SHP77 treated with DMSO at 0.1 percent for 48 hours (cell line): ENCODE results near the gene KIAA1217.
A peak's percentile ranks its signal among the peaks of the same experiment; 100 is the strongest.
"Not testable (repeated sequence)": the region's sequence is repeated elsewhere in the genome, so short reads cannot be mapped to it uniquely, and the experiment has no call there.

ENCODE experiments used
- DNase-seq: peaks from one replicate; lab custom pipeline; 2025; lab: John Stamatoyannopoulos, UW

Gene KIAA1217

DNA sequence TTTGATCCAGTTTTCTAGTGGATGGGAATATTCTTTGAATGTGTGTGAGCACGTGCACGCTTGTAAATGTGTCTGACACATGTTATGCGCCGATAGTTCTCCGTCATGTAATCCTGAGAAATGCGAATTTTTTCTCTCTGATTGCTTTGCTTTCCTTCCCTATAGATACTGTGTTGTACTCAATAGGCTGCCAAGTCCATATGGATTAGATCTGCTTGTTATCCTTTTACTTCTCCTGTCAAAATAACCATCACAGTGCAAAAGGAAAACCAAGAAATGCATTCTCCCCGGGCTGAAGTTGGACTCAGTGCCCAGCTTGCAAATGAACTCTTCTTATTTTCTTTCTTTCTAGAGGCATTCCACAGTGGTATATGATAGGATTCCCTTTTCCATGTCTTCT, 131.9 kb downstream of the KIAA1217 start:
- no peak for DNase-seq

DNA sequence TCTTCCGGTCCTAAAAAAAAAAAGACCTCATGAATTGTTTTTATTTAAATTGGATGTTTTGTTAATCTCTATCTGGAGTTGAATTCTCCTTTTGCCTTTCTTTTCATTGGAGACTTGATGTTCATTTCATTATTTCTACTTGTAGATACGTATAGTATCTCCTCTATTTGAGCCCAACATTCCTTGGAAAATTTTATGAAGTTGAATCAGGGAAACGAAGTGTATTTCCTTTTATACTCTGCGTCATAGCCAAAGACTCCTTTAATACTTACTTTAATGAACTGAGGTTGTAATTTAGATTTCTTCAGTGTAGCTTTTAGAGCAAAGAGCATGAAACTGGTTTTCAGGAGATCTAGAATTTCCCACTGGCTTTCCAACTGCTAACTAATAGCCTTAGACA, 132.4 kb downstream of the KIAA1217 start:
- no peak for DNase-seq

GRCh38 chr10:24341897-24342296, 133.0 kb downstream of the KIAA1217 start:
- DNase-seq = no peak

GRCh38 chr10:24343686-24344085, 134.7 kb downstream of the KIAA1217 start:
- DNase-seq = no peak

GRCh38 chr10:24344279-24344678, 135.3 kb downstream of the KIAA1217 start:
- no peak for DNase-seq

DNA sequence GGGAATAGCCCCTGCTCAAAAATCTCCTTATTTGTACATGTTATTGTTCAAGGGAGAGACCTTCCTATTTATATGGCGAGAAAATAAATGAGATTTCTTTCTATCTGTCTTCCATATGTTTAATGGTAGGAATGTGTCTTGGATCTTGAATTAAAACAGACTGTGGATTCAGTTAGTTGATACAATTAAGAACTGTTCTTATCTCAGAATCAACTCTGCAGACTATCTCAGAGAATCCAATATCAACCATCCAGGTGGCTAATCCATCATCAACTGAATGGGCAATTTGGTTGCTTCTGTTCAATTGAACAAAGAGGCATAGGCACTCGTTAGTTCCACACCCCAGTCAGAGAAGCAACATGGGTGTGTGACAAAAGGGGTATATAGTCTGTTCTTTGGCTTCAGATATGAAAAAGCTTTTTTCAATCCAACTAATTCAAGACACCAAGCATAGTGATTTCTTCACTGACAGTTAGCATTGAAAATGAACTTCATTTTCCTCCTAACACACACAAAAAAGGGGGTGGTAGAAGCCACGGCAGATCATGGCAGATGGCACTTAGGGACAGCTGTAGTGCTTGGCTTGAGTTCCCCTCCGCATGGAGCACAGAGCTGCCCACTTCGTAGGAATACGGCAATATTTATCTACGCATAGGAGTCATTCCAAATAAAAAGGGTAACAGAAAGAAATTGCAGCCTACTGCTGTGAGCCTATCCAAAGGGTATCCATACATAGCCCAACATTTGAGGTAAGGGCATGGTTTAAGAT, 135.9 kb downstream of the KIAA1217 start:
- DNase-seq = no peak

- DNase-seq = no peak
Measured at GRCh38 chr10:24346877-24347519, 138.1 kb downstream of the KIAA1217 start.

GRCh38 chr10:24349379-24350001, 140.6 kb downstream of the KIAA1217 start:
- DNase-seq = no peak

GRCh38 chr10:24350070-24350921, 141.4 kb downstream of the KIAA1217 start:
- no peak for DNase-seq

GRCh38 chr10:24350922-24351225, 141.9 kb downstream of the KIAA1217 start:
- DNase-seq = not testable (repeated sequence)

DNA sequence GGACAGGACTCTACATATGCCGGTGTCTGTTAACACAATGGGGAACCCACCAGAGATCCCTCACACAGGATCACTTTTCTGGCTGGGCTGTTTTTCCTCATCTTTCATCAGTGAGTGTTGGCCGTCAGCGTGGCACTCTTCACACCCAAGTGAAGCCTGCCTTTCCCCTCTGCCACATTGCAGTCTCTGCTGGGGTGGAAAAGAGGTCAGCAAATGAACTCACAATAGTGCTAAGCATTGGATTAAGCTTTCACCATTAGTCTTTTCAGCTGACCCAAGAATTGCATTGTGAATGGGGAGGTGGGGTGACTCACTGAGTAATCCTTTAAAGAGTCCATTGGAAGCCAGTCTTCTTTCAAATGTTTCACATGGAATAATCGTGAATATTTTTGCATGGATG, 143.0 kb downstream of the KIAA1217 start:
- no peak for DNase-seq

GRCh38 chr10:24352399-24352798, 143.5 kb downstream of the KIAA1217 start:
- DNase-seq = no peak

DNA sequence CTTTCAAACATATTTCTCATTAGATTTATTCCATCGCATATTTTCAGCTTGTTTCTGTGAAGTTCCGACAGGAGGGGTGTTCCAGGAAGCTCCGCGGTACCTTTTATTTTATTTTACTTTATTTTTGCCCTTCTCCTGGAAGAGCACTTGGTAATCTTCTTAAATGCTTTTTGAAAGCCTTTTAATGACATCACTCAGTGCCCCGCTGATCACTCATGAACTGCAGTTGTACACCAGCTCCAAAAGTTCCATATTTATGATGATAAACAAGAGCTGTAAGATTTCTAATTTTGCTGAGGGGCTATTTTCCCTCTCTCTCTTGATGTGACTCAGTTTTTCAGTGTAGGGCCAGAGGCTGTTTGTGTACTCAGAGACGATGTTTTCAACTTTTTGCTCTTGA, 144.4 kb downstream of the KIAA1217 start:
- DNase-seq = no peak

DNA sequence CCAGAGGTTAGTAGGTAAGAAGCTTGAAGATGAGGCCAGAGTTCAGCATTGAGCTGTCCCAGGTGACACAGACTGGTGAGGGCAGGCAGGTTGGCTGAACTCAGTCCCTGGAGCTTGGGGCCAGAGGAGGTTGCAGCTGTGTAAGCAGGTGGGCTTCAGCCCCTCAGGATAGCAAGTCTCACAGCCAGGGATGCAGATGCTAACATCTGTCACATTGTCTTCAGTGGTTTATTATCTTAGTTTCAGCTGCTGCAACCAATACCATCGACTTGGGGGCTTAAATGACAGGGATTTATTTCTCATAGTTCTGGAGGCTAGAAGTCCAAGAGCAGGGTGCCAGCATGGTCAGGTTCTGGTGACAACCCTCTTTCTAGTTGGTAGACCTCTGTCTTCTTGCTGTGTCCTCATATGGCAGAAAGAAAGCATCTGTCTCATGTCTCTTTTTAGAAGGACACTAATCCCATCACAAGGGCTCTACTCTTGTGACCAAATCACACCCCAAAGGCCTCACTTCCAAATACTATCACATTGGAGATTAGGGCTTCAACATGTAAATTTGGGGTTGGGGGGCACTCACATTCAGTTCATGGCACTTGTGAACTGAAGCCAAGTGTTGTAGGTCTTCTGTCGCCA, 146.2 kb downstream of the KIAA1217 start:
- DNase-seq = no peak

DNA sequence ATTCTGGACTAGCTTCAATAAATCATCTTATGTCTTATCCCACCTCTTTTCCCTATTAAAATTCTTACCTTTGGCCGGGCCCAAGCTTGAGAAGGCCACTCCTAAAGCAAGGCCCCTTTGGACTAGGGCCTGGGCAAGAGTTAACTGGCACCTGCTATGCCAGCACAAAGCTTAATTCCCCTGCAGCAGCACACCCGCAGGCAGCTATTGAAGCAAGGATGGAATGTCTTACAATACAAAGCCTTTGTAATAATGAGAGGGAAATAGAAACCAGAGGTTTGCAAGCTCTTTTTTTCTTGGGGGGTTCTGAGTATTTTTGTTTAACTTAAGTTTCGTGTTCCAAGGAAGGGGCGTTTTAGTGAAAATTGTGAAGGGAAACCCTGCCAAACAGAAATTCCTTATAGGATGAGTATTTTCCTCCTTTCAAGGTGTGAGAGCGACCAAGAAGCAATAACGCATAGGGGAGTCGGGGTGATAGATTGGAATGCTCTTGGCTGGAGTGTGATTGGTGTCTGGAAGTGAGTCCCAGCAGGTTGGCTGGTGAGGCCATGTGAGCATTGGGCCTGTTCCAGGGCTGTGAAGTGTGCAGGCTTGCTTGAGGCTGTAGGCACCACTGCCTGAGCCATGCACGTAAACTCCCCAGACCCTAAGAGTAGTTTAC, 148.5 kb downstream of the KIAA1217 start:
- DNase-seq = no peak

GRCh38 chr10:24358022-24358421, 149.1 kb downstream of the KIAA1217 start:
- no peak for DNase-seq

- peak; percentile 4 for DNase-seq
Measured at GRCh38 chr10:24360282-24361127, 151.6 kb downstream of the KIAA1217 start.

DNA sequence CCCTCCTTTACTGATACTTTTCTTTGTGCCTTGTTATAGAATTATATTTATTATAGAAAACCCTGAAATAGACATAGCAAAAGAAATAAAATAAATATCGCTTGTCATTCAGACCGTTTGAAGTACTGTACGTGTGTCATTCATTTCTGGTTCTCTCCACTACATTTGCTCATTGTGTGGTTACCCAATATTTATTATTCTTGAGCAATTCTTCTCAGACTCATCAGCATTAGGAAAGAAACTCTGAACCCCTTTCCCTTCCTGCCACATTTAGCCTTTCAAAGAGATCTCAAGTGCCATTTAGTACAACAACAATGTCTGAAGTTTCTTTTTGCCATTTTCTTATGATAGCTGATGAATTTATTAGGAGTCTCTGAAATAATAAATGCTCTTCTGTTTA, 154.1 kb downstream of the KIAA1217 start:
- no peak for DNase-seq

- DNase-seq = no peak
Measured at GRCh38 chr10:24367688-24368087, 158.8 kb downstream of the KIAA1217 start.

DNA sequence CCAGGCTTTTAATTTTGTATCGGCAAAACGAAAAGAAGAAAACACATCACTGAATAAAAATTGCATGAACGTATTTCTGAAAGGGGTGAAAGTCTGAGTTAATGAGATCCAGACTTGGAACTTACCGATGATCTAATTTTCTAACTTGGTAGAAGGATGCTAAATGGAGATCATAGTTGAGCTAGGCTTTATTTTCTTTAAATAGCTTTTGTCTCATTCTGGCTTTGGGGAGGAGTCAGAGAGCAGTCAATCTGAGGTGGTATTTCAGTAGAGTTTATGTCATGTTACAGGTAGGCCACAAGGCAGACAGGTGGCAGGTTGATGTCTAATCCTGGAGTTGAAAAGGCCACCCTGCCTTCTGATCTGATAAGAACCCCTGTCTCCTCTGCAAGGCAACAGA, 161.9 kb downstream of the KIAA1217 start:
- DNase-seq = no peak

DNA sequence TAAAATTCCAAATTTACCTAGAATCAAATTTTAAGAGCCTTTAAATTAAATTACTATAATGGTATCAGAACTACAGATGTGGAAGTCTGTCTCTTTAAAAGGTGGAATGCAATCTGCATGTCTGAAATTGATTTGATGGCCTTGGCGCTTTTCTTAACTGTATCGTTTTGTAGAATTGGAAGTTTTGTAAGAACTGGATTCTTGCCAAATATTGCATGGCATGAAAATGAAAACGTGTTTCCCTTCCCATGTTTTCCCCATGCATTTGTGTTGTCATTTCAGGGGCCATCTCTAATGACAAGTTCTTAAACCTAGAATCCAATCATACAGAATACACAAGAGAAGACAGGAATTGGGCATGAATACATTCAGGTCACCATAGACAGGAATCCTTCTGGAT, 162.5 kb downstream of the KIAA1217 start:
- no peak for DNase-seq
